Measurements from ENCODE around the gene MRGPRD. TPM values are rescaled to one million over a fixed set of nuclear protein-coding genes. Genes with fewer than 3 reads are reported as not detected.

The MRGPRD gene
- total and polyA plus RNA-seq, 2 of the 13 experiments (the other 11 are each of a cell fraction or from before 2014, with no cell fraction given): not detected

DNA sequence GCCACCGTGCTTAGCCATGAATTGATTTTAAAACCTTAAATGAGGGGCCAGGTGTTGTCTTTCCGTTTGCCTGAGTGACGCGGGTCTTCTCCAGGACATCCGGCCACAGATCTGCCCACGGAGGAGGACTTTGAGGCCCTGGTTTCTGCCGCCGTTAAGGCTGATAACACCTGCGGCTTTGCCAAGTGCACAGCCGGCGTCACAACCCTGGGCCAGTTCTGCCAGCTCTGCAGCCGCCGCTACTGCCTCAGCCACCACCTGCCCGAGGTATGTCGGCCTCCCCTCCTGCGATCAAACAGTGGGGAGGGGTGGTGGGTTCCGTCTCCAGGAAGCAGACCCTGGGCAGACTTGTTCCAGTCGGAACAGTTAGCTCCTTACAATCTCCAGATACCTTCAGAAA, 42.7 kb downstream of the MRGPRD start:
- Histone ChIP-seq H3K9me3 (ENCODE audit: low read length) (no peaks in the 10 kb centered on the region), H2AFZ (ENCODE audit: low read length) (no peak overlapping the region), H3K9ac (ENCODE audit: insufficient read depth, low read depth, low read length) (no peak overlapping the region), H3K79me2 (ENCODE audit: insufficient read depth, low read length) (no peaks in the 10 kb centered on the region), H3K4me2 (ENCODE audit: low read depth, low read length) (no peak overlapping the region), H4K20me1 (ENCODE audit: insufficient read depth, low read length) (no peaks in the 10 kb centered on the region), H3K27ac (ENCODE audit: extremely low read length, insufficient read depth, low read length) (no peak overlapping the region), H3K4me3 (replicated peaks in 1 of 3; ENCODE audit: insufficient read depth in 1 of 3, low read depth in 2 of 3, low read length in 3 of 3) (no peak overlapping the region), H3K27me3 (ENCODE audit: control insufficient read depth in 1 of 2, insufficient read depth in 2 of 2, low read length in 2 of 2) (no peaks in the 10 kb centered on the region; a peak in 1 of 5 replicates), H3K36me3 (replicated peaks in 1 of 2; ENCODE audit: control insufficient read depth in 1 of 2, insufficient read depth in 2 of 2, low read length in 2 of 2) (peaks cover 19 to 42% of the 10 kb centered on the region in 2 experiments; a peak in 4 of 5 replicates), H3K4me1 (ENCODE audit: insufficient read depth, low read length) (no peaks in the 10 kb centered on the region)
- intact Hi-C loops (cut with micrococcal nuclease; ENCODE audit: unreplicated experiment) (no loop called here), in situ Hi-C loops (cut with HindIII; ENCODE audit: extremely low pct_ligation_motif_present, low pct_unique_long_range_greater_than_20kb) (no loop called here)
- DNase-seq (ENCODE audit: low spot score): no peak
- TF ChIP-seq KAT8 (CRISPR knock-in tag; IDR thresholded peaks at IDR 0.05) (no peak), SOX13 (IDR thresholded peaks at IDR 0.05) (no peak), SOX13 (CRISPR knock-in tag; conservative IDR thresholded peaks at IDR 0.05 in 1 of 2, IDR thresholded peaks at IDR 0.05 in 1 of 2) (no peak), ZNF263 (CRISPR knock-in tag; IDR thresholded peaks at IDR 0.05) (no peak), CHD4 (IDR thresholded peaks at IDR 0.05; ENCODE audit: borderline replicate concordance, low read length) (no peak)
- ChIA-PET POLR2A (no interaction called here), CTCF (ENCODE audit: low intra/inter-chr PET ratio, low total read pairs) (no interaction called here)
- no TSS peak for BruUV-seq (replicated peaks)
- ATAC-seq: no peak
- WGBS (ENCODE audit: low lambda C conversion rate): 100% methylated on average over 15 of the region's 18 CpGs
- FAIRE-seq: no peak

DNA sequence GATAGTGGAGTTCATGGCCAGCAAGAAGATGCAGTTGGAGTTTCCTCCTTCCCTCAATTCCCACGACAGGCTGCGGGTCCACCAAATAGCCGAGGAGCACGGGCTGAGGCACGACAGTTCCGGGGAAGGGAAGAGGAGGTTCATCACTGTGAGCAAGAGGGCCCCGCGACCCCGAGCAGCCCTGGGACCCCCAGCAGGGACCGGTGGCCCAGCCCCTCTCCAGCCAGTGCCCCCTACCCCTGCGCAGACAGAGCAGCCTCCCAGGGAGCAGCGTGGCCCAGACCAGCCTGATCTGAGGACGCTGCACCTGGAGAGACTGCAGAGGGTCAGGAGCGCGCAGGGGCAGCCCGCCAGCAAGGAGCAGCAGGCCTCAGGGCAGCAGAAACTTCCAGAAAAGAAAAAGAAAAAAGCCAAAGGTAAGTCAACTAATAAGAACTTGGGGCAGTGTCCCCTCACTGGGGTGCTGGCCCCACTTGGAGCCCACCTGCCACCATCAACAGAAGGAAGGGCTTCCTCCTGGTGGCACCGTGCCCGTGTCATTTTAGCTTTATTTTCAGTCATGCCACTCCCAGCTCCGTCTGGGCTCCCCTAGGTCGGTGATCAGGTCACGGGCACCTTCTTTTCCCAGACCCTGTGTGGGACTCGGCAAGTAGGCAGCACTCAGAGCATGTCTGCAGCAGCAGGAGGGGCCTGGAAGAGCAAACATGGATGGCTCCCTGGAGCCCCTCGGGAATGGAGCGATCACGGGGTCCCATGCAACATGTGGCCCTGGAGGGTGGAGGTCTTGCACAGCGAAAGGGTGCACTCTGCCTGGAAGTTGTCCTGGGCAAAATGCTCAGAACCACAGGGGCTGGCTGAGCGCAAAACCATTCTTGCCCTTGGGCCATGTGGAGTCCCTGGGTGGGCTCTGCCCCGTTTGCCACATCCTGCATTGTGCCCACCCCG, 43.8 kb downstream of the MRGPRD start:
- Histone ChIP-seq H3K79me2 (ENCODE audit: insufficient read depth, low read length) (no peaks in the 10 kb centered on the region), H3K4me3 (replicated peaks in 1 of 3; ENCODE audit: insufficient read depth in 1 of 3, low read depth in 2 of 3, low read length in 3 of 3) (no peak overlapping the region), H4K20me1 (ENCODE audit: insufficient read depth, low read length) (no peaks in the 10 kb centered on the region), H3K4me2 (ENCODE audit: low read depth, low read length) (no peak overlapping the region), H3K36me3 (replicated peaks in 1 of 2; ENCODE audit: control insufficient read depth in 1 of 2, insufficient read depth in 2 of 2, low read length in 2 of 2) (peaks cover 19 to 42% of the 10 kb centered on the region in 2 experiments; a peak in 4 of 5 replicates), H3K9ac (ENCODE audit: insufficient read depth, low read depth, low read length) (no peak overlapping the region), H3K9me3 (ENCODE audit: low read length) (no peaks in the 10 kb centered on the region), H3K27me3 (ENCODE audit: control insufficient read depth in 1 of 2, insufficient read depth in 2 of 2, low read length in 2 of 2) (no peaks in the 10 kb centered on the region; a peak in 1 of 5 replicates), H3K27ac (ENCODE audit: extremely low read length, insufficient read depth, low read length) (no peak overlapping the region), H3K4me1 (ENCODE audit: insufficient read depth, low read length) (no peaks in the 10 kb centered on the region), H2AFZ (ENCODE audit: low read length) (no peak overlapping the region)
- intact Hi-C loops (cut with micrococcal nuclease; ENCODE audit: unreplicated experiment): no loop called here
- FAIRE-seq: no peak
- CTCF ChIA-PET (ENCODE audit: low intra/inter-chr PET ratio, low total read pairs): no interaction called here
- BruUV-seq (replicated peaks): no TSS peak
- 93% methylated on average over 23 of the region's 29 CpGs for WGBS (ENCODE audit: low lambda C conversion rate)
- in situ Hi-C loops (cut with HindIII; ENCODE audit: extremely low pct_ligation_motif_present, low pct_unique_long_range_greater_than_20kb): no loop called here
- no peak for ATAC-seq
- no peak for DNase-seq (ENCODE audit: low spot score)
- POLR2A ChIA-PET: no interaction called here
- TF ChIP-seq ZNF329 (CRISPR knock-in tag; IDR thresholded peaks at IDR 0.05; ENCODE audit: low read depth): no peak
- TF ChIP-seq, protein P1, sequence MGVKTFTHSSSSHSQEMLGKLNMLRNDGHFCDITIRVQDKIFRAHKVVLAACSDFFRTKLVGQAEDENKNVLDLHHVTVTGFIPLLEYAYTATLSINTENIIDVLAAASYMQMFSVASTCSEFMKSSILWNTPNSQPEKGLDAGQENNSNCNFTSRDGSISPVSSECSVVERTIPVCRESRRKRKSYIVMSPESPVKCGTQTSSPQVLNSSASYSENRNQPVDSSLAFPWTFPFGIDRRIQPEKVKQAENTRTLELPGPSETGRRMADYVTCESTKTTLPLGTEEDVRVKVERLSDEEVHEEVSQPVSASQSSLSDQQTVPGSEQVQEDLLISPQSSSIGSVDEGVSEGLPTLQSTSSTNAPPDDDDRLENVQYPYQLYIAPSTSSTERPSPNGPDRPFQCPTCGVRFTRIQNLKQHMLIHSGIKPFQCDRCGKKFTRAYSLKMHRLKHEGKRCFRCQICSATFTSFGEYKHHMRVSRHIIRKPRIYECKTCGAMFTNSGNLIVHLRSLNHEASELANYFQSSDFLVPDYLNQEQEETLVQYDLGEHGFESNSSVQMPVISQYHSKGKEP (CRISPR knock-in tag; IDR thresholded peaks at IDR 0.05): no peak
- TF ChIP-seq NFRKB (IDR thresholded peaks at IDR 0.05): no peak
- no peak for TF ChIP-seq SMAD1 (CRISPR knock-in tag; IDR thresholded peaks at IDR 0.05; ENCODE audit: borderline replicate concordance, low read depth)
- no peak for TF ChIP-seq NCOA1 (CRISPR knock-in tag; IDR thresholded peaks at IDR 0.05)
- TF ChIP-seq ZNF546 (CRISPR knock-in tag; conservative IDR thresholded peaks at IDR 0.05): no peak
- TF ChIP-seq, protein P2, sequence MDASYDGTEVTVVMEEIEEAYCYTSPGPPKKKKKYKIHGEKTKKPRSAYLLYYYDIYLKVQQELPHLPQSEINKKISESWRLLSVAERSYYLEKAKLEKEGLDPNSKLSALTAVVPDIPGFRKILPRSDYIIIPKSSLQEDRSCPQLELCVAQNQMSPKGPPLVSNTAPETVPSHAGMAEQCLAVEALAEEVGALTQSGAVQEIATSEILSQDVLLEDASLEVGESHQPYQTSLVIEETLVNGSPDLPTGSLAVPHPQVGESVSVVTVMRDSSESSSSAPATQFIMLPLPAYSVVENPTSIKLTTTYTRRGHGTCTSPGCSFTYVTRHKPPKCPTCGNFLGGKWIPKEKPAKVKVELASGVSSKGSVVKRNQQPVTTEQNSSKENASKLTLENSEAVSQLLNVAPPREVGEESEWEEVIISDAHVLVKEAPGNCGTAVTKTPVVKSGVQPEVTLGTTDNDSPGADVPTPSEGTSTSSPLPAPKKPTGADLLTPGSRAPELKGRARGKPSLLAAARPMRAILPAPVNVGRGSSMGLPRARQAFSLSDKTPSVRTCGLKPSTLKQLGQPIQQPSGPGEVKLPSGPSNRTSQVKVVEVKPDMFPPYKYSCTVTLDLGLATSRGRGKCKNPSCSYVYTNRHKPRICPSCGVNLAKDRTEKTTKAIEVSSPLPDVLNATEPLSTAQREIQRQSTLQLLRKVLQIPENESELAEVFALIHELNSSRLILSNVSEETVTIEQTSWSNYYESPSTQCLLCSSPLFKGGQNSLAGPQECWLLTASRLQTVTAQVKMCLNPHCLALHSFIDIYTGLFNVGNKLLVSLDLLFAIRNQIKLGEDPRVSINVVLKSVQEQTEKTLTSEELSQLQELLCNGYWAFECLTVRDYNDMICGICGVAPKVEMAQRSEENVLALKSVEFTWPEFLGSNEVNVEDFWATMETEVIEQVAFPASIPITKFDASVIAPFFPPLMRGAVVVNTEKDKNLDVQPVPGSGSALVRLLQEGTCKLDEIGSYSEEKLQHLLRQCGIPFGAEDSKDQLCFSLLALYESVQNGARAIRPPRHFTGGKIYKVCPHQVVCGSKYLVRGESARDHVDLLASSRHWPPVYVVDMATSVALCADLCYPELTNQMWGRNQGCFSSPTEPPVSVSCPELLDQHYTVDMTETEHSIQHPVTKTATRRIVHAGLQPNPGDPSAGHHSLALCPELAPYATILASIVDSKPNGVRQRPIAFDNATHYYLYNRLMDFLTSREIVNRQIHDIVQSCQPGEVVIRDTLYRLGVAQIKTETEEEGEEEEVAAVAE (CRISPR knock-in tag; IDR thresholded peaks at IDR 0.05; ENCODE audit: borderline replicate concordance): no peak

Data from HepG2 (cell line).